B cell (primary cell): ENCODE results near the gene TOMM7. TPM values are rescaled to one million over a fixed set of nuclear protein-coding genes. Genes with fewer than 3 reads are reported as not detected.

Experiments used
- ATAC-seq: fragments of 200-7000 bp; cut with Tn5 transposase; one replicate; pipeline ENCODE4 v1.10.0; 2021; ENCODE audit warnings: low read depth, mild to moderate bottlenecking, moderate number of reproducible peaks, moderate library complexity
- CTCF ChIA-PET: fragments of 350-600 bp; sonication (Branson Sonifier 250); formaldehyde crosslinking; loops from one replicate; lab custom pipeline; 2021; ENCODE audit warnings: antibody characterized with exemption, inconsistent platforms; lab: Charles Lee
- POLR2A ChIA-PET: fragments of 350-600 bp; sonication (Branson Sonifier 250); formaldehyde crosslinking; loops from one replicate; lab custom pipeline; 2021; ENCODE audit warnings: antibody characterized with exemption; lab: Charles Lee
- DNase-seq: peaks from one replicate; pipeline ENCODE4 v3.0.0; 2013
- H2AFZ ChIP-seq: 2 replicates; pipeline ENCODE4 v1.6.1; 2012; ENCODE audit warnings: mild to moderate bottlenecking, low read depth, low read length; ENCODE audit not compliant: insufficient read depth, poor library complexity, severe bottlenecking
- H3K27ac ChIP-seq, 2 donors: 1 replicate in 1 of 2; 2 replicates in 1 of 2; pipeline ENCODE4 v1.5.1; 2012 to 2013; ENCODE audit warnings: low read length in 2 of 2, mild to moderate bottlenecking in 2 of 2, moderate library complexity in 1 of 2
- H3K27me3 ChIP-seq, 4 experiments: fragments of 200-600 bp in 1 of 4; sonication (generic) in 1 of 4; replicated peaks in 1 of 4; 1 replicate in 2 of 4; 2 replicates in 2 of 4; pipeline versions ENCODE4 v1.6.1 to v1.7.0; 2013 to 2016; ENCODE audit warnings: low read length in 3 of 4, mild to moderate bottlenecking in 2 of 4, mixed read lengths in 1 of 4, moderate library complexity in 1 of 4; ENCODE audit not compliant: insufficient read depth in 4 of 4, control insufficient read depth in 3 of 4; ENCODE audit errors: control extremely low read depth in 1 of 4
- H3K36me3 ChIP-seq, 2 experiments: replicated peaks in 1 of 2; 1 replicate in 1 of 2; 2 replicates in 1 of 2; pipeline versions ENCODE4 v1.6.1 to v1.7.1; 2013; ENCODE audit warnings: low read length in 1 of 2; ENCODE audit not compliant: insufficient read depth in 2 of 2, control insufficient read depth in 1 of 2; ENCODE audit errors: control extremely low read depth in 1 of 2, extremely low read depth in 1 of 2
- H3K4me1 ChIP-seq, 2 donors: fragments of 200-600 bp in 1 of 2; sonication (generic) in 1 of 2; 1 replicate in 1 of 2; 2 replicates in 1 of 2; pipeline versions ENCODE4 v1.5.1 to v1.6.1; 2013 to 2017; ENCODE audit warnings: low read length in 2 of 2; ENCODE audit not compliant: control insufficient read depth in 2 of 2, insufficient read depth in 2 of 2
- H3K4me2 ChIP-seq: replicated peaks from 2 replicates; pipeline ENCODE3; 2012; ENCODE audit warnings: mild to moderate bottlenecking, low read depth, low read length; ENCODE audit not compliant: poor library complexity, severe bottlenecking
- H3K4me3 ChIP-seq, 5 experiments: fragments of 200-600 bp in 1 of 5; sonication (generic) in 1 of 5; 1 replicate in 3 of 5; 2 replicates in 2 of 5; pipeline versions ENCODE4 v1.5.1 to v1.7.0; 2011 to 2016; ENCODE audit warnings: low read length in 4 of 5, mild to moderate bottlenecking in 4 of 5, low read depth in 2 of 5, control low read depth in 1 of 5, moderate library complexity in 1 of 5; ENCODE audit not compliant: insufficient read depth in 1 of 5; ENCODE audit errors: control extremely low read depth in 1 of 5, extremely low read depth in 1 of 5
- H3K79me2 ChIP-seq: fragments of 200-600 bp; sonication (generic); one replicate; pipeline ENCODE4 v1.6.0; 2016; ENCODE audit warnings: low read length; ENCODE audit not compliant: control insufficient read depth, insufficient read depth
- H3K9ac ChIP-seq: fragments of 200-600 bp; sonication (generic); 2 replicates; pipeline ENCODE4 v1.6.1; 2017; ENCODE audit warnings: mild to moderate bottlenecking, low read length, moderate library complexity
- H3K9me3 ChIP-seq, 3 donors: one replicate each; pipeline versions ENCODE4 v1.6.1 to v1.7.1; 2013; ENCODE audit warnings: low read length in 2 of 3; ENCODE audit not compliant: control insufficient read depth in 2 of 3, insufficient read depth in 1 of 3; ENCODE audit errors: control extremely low read depth in 1 of 3
- H4K20me1 ChIP-seq: 2 replicates; pipeline ENCODE4 v1.6.0; 2012; ENCODE audit warnings: mild to moderate bottlenecking, low read length; ENCODE audit not compliant: insufficient read depth, control insufficient read depth, poor library complexity, severe bottlenecking
- H3K27ac Mint-ChIP-seq: one replicate; pipeline ENCODE4 v1.8.0; 2021; ENCODE audit warnings: mixed read lengths
- H3K27me3 Mint-ChIP-seq: one replicate; pipeline ENCODE4 v1.8.0; 2021; ENCODE audit warnings: mixed read lengths
- H3K4me1 Mint-ChIP-seq: one replicate; pipeline ENCODE4 v1.8.0; 2021; ENCODE audit warnings: mixed read lengths
- H3K4me3 Mint-ChIP-seq: one replicate; pipeline ENCODE4 v1.8.0; 2021; ENCODE audit warnings: mixed read lengths
- H3K9me3 Mint-ChIP-seq: one replicate; pipeline ENCODE4 v1.8.0; 2022; ENCODE audit warnings: mixed read lengths; ENCODE audit not compliant: insufficient read depth
- EZH2 ChIP-seq: IDR thresholded peaks from 2 replicates; pipeline ENCODE4 v1.6.1; 2012; ENCODE audit warnings: borderline replicate concordance, low read depth, mild to moderate bottlenecking, moderate library complexity, low read length; ENCODE audit not compliant: insufficient read depth, poor library complexity, severe bottlenecking
- WGBS: methylation state at CpG from one replicate; pipeline ENCODE4 v1.1.5; 2013; ENCODE audit warnings: missing lambda C conversion rate; ENCODE audit not compliant: insufficient coverage; 5-methylcytosine and 5-hydroxymethylcytosine counted together
- intact Hi-C: fragments of 100-400 bp; cut with micrococcal nuclease; formaldehyde crosslinking; loops from one replicate; pipeline ENCODE4 v1.10.0; 2022
- polyA plus RNA-seq: library from polyadenylated mRNA; depleted of rRNA; stranded (reverse); fragments of >200 nt; gene quantifications from 2 replicates; pipeline ENCODE4 v1.2.3, GENCODE V29; 2012
- total RNA-seq, 2 donors: library from RNA; stranded (reverse); fragments of 120-200 nt in 1 of 2; gene quantifications; 1 replicate in 1 of 2; 2 replicates in 1 of 2; pipeline versions ENCODE4 v1.2.3 to v1.2.4, GENCODE V29; 2013 to 2022
- TF ChIP-seq, protein P1 (sequence below): fragments of 200-600 bp; IDR thresholded peaks from one replicate; pipeline ENCODE4 v1.8.0; 2022; ENCODE audit warnings: antibody characterized with exemption, mild to moderate bottlenecking

TOMM7 gene
- total and polyA plus RNA-seq, 2 donors (not counting 1 experiment from before 2014, with no cell fraction given): 276 to 437 TPM

DNA sequence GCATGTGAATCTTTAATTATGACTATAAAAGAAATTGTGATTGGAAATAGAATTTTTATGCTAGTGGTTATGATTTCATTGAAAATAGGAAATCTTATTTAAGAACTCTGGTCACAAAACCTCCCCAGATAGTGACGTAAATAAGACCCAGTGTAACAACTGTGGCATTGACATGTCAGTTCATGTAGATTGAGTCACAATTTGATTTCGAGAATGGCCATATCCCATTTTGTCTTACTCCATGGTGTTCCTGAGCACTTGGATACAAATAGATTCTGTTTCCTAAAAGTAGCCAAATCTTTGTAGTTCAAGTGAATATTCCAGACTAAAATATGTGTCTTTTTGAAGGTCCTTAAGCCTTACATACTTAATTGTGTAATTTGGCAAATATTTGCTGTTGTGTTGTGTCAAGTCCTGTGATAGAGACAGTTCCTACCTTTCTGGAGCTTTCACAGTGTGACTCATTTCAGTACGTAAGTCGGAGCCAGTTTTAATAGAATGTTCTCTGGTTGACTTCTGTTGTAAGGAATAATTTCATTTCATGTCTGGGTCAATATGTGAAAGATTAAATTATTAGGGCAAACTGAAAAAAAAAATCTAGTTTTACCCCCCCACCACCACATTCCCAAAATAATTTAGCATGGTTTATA lies 37.1 kb upstream of the TOMM7 start:
- Mint-ChIP-seq H3K4me3 (no peak overlapping the region), H3K27me3 (no peaks in the 10 kb centered on the region), H3K4me1 (peaks cover 41% of the 10 kb centered on the region), H3K9me3 (no peaks in the 10 kb centered on the region), H3K27ac (peak overlapping the region; percentile 42)
- ChIA-PET POLR2A (no interaction called here), CTCF (interaction anchor here (0.7 to 2.7 kb wide), 8 partner anchors 10 to 298 kb away, joined by 3 to 17 read pairs (median 10); no protein-coding TSS in a partner anchor)
- Histone ChIP-seq H3K79me2 (no peaks in the 10 kb centered on the region), H3K36me3 (peaks cover 0 to 26% of the 10 kb centered on the region in 2 experiments), H3K9ac (no peak overlapping the region), H2AFZ (no peak overlapping the region), H3K4me1 (peaks cover 7 to 15% of the 10 kb centered on the region in 2 donors), H3K4me2 (no peak overlapping the region), H3K4me3 (no peak overlapping the region), H3K27me3 (no peaks in the 10 kb centered on the region), H3K9me3 (no peaks in the 10 kb centered on the region), H3K27ac (no peak overlapping the region), H4K20me1 (no peaks in the 10 kb centered on the region)
- ATAC-seq: no peak
- WGBS: no CpG with 5 or more reads among the region's 4 CpGs
- intact Hi-C loops: loop anchor here (10.0 kb wide), 1 partner anchor 95 kb away; no protein-coding TSS in a partner anchor
- TF ChIP-seq, protein P1, sequence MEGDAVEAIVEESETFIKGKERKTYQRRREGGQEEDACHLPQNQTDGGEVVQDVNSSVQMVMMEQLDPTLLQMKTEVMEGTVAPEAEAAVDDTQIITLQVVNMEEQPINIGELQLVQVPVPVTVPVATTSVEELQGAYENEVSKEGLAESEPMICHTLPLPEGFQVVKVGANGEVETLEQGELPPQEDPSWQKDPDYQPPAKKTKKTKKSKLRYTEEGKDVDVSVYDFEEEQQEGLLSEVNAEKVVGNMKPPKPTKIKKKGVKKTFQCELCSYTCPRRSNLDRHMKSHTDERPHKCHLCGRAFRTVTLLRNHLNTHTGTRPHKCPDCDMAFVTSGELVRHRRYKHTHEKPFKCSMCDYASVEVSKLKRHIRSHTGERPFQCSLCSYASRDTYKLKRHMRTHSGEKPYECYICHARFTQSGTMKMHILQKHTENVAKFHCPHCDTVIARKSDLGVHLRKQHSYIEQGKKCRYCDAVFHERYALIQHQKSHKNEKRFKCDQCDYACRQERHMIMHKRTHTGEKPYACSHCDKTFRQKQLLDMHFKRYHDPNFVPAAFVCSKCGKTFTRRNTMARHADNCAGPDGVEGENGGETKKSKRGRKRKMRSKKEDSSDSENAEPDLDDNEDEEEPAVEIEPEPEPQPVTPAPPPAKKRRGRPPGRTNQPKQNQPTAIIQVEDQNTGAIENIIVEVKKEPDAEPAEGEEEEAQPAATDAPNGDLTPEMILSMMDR: no peak
- no peak for TF ChIP-seq EZH2
- DNase-seq: no peak
